ENCODE data around the gene FIGN.

Gene FIGN

DNA sequence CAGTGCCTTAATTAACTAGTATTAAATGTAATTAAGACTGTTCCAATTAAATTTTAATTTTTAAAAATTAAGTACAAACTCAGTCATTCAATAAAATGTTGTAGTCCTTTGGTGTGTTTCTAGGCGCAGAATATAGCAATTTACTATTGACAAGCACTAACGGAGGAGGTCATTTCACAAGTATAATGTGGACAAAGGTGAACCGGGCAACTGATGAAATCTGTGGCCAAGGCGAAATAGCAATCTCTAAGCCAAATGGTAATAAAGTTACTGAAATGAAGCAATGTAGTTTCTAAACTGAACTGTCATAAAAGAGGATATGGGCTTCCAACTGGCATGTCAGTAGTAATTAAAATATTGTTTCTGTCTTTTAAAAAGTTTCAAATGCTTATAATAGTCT is 27.5 kb downstream of the FIGN start:
- DNase-seq (ENCODE audit: extremely low spot score) = no peak
- TF ChIP-seq CTCF (IDR thresholded peaks at IDR 0.05; ENCODE audit: control extremely low read depth, extremely low read depth, low read depth, missing control alignments) = no peak
- ChIA-PET POLR2A (no interaction called here), CTCF (interaction anchor here (2.2 kb wide), 1 partner anchor 15 kb away, joined by 4 read pairs; no protein-coding TSS in a partner anchor)

- no peak for TF ChIP-seq CTCF (IDR thresholded peaks at IDR 0.05; ENCODE audit: control extremely low read depth, extremely low read depth, low read depth, missing control alignments)
- ChIA-PET POLR2A (no interaction called here), CTCF (interaction anchor here (1.5 to 1.9 kb wide), 2 partner anchors 7 to 52 kb away, joined by 4 to 5 read pairs; no protein-coding TSS in a partner anchor)
These were observed 32.4 kb downstream of the FIGN start for GRCh38 chr2:163703386-163703785.

GRCh38 chr2:163701399-163702195 is 34.2 kb downstream of the FIGN start:
- POLR2A ChIA-PET = no interaction called here
- CTCF ChIA-PET = interaction anchor here (0.9 to 1.9 kb wide), 4 partner anchors 9 to 16 kb away, joined by 4 to 5 read pairs (median 4); no protein-coding TSS in a partner anchor
- no peak for DNase-seq (ENCODE audit: extremely low spot score)
- no peak for TF ChIP-seq CTCF (IDR thresholded peaks at IDR 0.05; ENCODE audit: control extremely low read depth, extremely low read depth, low read depth, missing control alignments)

More at GRCh38 chr2:163703386-163703785, 32.4 kb downstream of the FIGN start:
- DNase-seq (ENCODE audit: extremely low spot score) = no peak

GRCh38 chr2:163698857-163699256 is 37.0 kb downstream of the FIGN start:
- TF ChIP-seq CTCF (IDR thresholded peaks at IDR 0.05; ENCODE audit: control extremely low read depth, extremely low read depth, low read depth, missing control alignments) = no peak
- ChIA-PET CTCF (interaction anchor here (0.8 kb wide), 1 partner anchor 52 kb away, joined by 3 read pairs; no protein-coding TSS in a partner anchor), POLR2A (no interaction called here)
- DNase-seq (ENCODE audit: extremely low spot score) = no peak

DNA sequence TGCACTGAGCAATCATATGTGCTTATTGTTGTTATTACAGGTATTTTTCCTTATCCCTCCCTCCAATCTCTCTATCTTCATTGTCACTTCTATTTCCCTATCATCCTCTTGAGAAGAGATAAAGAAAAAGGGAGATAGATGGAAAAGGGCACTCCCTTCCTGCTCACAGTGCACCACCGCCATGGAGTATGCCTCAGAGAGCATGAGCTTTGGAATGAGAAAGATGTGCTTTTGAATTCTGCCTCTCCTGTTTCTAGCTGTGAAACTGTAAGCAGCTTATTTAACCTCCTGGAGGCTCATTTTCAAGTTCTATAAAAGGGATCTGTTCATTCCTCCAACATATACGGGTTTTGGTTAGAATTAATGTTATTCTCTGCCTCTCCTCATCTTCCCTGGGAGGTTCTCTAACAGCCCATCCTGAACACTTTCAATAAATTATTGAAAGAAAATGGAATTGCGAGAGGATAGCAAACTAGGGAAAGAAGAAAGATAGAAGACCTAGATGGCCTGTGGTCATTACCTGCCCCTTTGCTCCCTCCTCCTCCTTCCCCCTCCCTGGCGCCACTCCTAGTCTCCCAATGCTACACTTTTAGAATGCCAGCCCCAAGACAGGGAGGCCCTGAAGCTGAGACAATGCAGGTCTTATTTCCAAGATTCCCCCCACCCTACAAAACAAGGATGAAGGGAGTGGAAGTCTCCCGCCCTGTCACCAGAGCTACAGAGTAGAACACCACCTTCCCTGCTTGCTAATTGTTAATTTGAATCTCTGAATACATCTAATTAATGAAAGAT is 37.8 kb downstream of the FIGN start:
- ChIA-PET CTCF (no interaction called here), POLR2A (no interaction called here)
- DNase-seq (ENCODE audit: extremely low spot score) = no peak
- TF ChIP-seq CTCF (IDR thresholded peaks at IDR 0.05; ENCODE audit: control extremely low read depth, extremely low read depth, low read depth, missing control alignments) = no peak

- no peak for DNase-seq (ENCODE audit: extremely low spot score)
- ChIA-PET CTCF (no interaction called here), POLR2A (no interaction called here)
- TF ChIP-seq CTCF (IDR thresholded peaks at IDR 0.05; ENCODE audit: control extremely low read depth, extremely low read depth, low read depth, missing control alignments) = no peak
These were observed 38.4 kb downstream of the FIGN start for GRCh38 chr2:163697429-163697828.
